NCI-H187 (cell line): ENCODE data around the gene FAM209B.
A peak's percentile ranks its signal among the peaks of the same experiment; 100 is the strongest.
"Not testable (repeated sequence)": the region's sequence is repeated elsewhere in the genome, so short reads cannot be mapped to it uniquely, and the experiment has no call there.

Experiments used
- DNase-seq, 2 experiments: peaks; one replicate each; lab custom pipeline; 2025; lab: John Stamatoyannopoulos, UW

FAM209B gene

GRCh38 chr20:56540415-56540814 is 7.4 kb downstream of the FAM209B start:
- no peak for DNase-seq

- DNase-seq = no peak
Measured at GRCh38 chr20:56542489-56543030, 9.5 kb downstream of the FAM209B start.

- DNase-seq = no peak
Measured at GRCh38 chr20:56551571-56551970, 18.5 kb downstream of the FAM209B start.

GRCh38 chr20:56552911-56553629 is 20.0 kb downstream of the FAM209B start:
- no peak for DNase-seq

- peak; percentile 22 to 59 for DNase-seq
Measured at GRCh38 chr20:56554869-56555268, 21.8 kb downstream of the FAM209B start.

GRCh38 chr20:56558968-56559367 is 25.9 kb downstream of the FAM209B start:
- DNase-seq = no peak

GRCh38 chr20:56564526-56564925 is 31.5 kb downstream of the FAM209B start:
- DNase-seq = not testable (repeated sequence)

- no peak for DNase-seq
Measured at GRCh38 chr20:56565511-56565910, 32.5 kb downstream of the FAM209B start.

- peak; percentile 37 to 70 for DNase-seq
Measured at GRCh38 chr20:56566621-56567020, 33.6 kb downstream of the FAM209B start.

GRCh38 chr20:56570832-56571231 is 37.8 kb downstream of the FAM209B start:
- DNase-seq = no peak

- DNase-seq = no peak
Measured at GRCh38 chr20:56572172-56572571, 39.1 kb downstream of the FAM209B start.

GRCh38 chr20:56573986-56574385 is 40.9 kb downstream of the FAM209B start:
- no peak for DNase-seq

- DNase-seq = no peak
Measured at GRCh38 chr20:56574531-56575142, 41.6 kb downstream of the FAM209B start.

- no peak for DNase-seq
Measured at GRCh38 chr20:56575157-56575556, 42.1 kb downstream of the FAM209B start.

GRCh38 chr20:56575961-56576360 is 42.9 kb downstream of the FAM209B start:
- DNase-seq = no peak

GRCh38 chr20:56579301-56579710 is 46.3 kb downstream of the FAM209B start:
- DNase-seq = no peak

GRCh38 chr20:56580226-56580625 is 47.2 kb downstream of the FAM209B start:
- no peak for DNase-seq

- no peak for DNase-seq
Measured at GRCh38 chr20:56581701-56582100, 48.7 kb downstream of the FAM209B start.

GRCh38 chr20:56582542-56582941 is 49.5 kb downstream of the FAM209B start:
- no peak for DNase-seq

GRCh38 chr20:56584916-56585315 is 51.9 kb downstream of the FAM209B start:
- no peak for DNase-seq
